HL-60 (cell line): ENCODE measurements around the gene CAPN8.

ENCODE experiments used
- DNase-seq, 2 experiments: peaks; one replicate each; pipeline ENCODE4 v3.0.0-alpha.2; 2010 to 2020; ENCODE audit warnings: low read depth in 1 of 2, low spot score in 1 of 2
- H3K27ac ChIP-seq: fragments of 250-450 bp; sonication (Bioruptor Pico); replicated peaks from 2 replicates; pipeline ENCODE4 v1.5.1; 2020; ENCODE audit warnings: mild to moderate bottlenecking, moderate library complexity
- H3K27me3 ChIP-seq: fragments of 250-450 bp; sonication (Bioruptor Pico); 2 replicates; pipeline ENCODE4 v1.5.1; 2021; ENCODE audit warnings: mild to moderate bottlenecking, moderate library complexity; ENCODE audit not compliant: insufficient read depth, poor library complexity, severe bottlenecking
- H3K4me3 ChIP-seq: replicated peaks from 2 replicates; pipeline ENCODE4 v1.5.1; 2011; ENCODE audit warnings: mild to moderate bottlenecking, control low read depth, low read length; ENCODE audit not compliant: insufficient read depth
- CTCF ChIP-seq: IDR thresholded peaks from one replicate; pipeline ENCODE4 v1.5.1; 2011; ENCODE audit warnings: low read length, control low read depth, inconsistent platforms; ENCODE audit not compliant: insufficient read depth
- GABPA ChIP-seq: IDR thresholded peaks from 2 replicates; pipeline ENCODE4 v1.6.1; 2012; ENCODE audit warnings: low read depth
- POLR2AphosphoS5 ChIP-seq: IDR thresholded peaks from 2 replicates; pipeline ENCODE4 v1.6.1; 2012; ENCODE audit warnings: low read depth
- REST ChIP-seq: IDR thresholded peaks from 2 replicates; pipeline ENCODE4 v1.6.1; 2012; ENCODE audit warnings: low read depth; ENCODE audit not compliant: insufficient replicate concordance
- SPI1 ChIP-seq: IDR thresholded peaks from 2 replicates; pipeline ENCODE4 v1.6.1; 2012; ENCODE audit warnings: low read depth, mild to moderate bottlenecking, borderline replicate concordance

Gene CAPN8

GRCh38 chr1:223713546-223714420 lies 48.3 kb upstream of the CAPN8 start:
- Histone ChIP-seq H3K27ac (no peak overlapping the region), H3K4me3 (peak overlapping the region; percentile 77), H3K27me3 (peaks cover 3% of the 10 kb centered on the region)
- no peak for DNase-seq
- TF ChIP-seq SPI1 = no peak
- TF ChIP-seq REST = no peak
- TF ChIP-seq CTCF = no peak
- TF ChIP-seq GABPA = no peak
- no peak for TF ChIP-seq POLR2AphosphoS5

- TF ChIP-seq REST = no peak
- Histone ChIP-seq H3K27ac (no peak overlapping the region), H3K4me3 (peak overlapping the region; percentile 77), H3K27me3 (peaks cover 3% of the 10 kb centered on the region)
- no peak for DNase-seq
These were observed 47.5 kb upstream of the CAPN8 start for GRCh38 chr1:223712850-223713474.

- TF ChIP-seq CTCF = no peak
- TF ChIP-seq GABPA = no peak
- no peak for TF ChIP-seq POLR2AphosphoS5
- TF ChIP-seq SPI1 = no peak
- TF ChIP-seq REST = no peak
- peak; percentile 35 to 54 for DNase-seq
- peak within 1 kb of the TSS; percentile 77 for H3K4me3 ChIP-seq
- H3K27me3 ChIP-seq = peaks cover 3% of the 10 kb centered on the region
- H3K27ac ChIP-seq = no peak within 1 kb of the TSS
These were observed 46.8 kb upstream of the CAPN8 start, which contains the start of gene CAPN2 for GRCh38 chr1:223712194-223712849. CAPN2 (plus strand) TSS chr1:223712539; CDS start chr1:223712641, 102 bp downstream.
